BLaER1 (cell line): ENCODE measurements around the gene RYR1.
"Not testable (repeated sequence)": the region's sequence is repeated elsewhere in the genome, so short reads cannot be mapped to it uniquely, and the experiment has no call there.

Source experiments
- H3K27ac ChIP-seq: shearing (Covaris generic); formaldehyde crosslinking; 2 replicates; pipeline ENCODE4 v1.8.1; 2022
- H3K27me3 ChIP-seq: shearing (Covaris generic); formaldehyde crosslinking; 2 replicates; pipeline ENCODE4 v1.8.1; 2022
- H3K36me3 ChIP-seq: shearing (Covaris generic); formaldehyde crosslinking; 2 replicates; pipeline ENCODE4 v1.8.1; 2022
- H3K4me1 ChIP-seq: shearing (Covaris generic); formaldehyde crosslinking; 2 replicates; pipeline ENCODE4 v1.8.1; 2022
- H3K4me2 ChIP-seq: shearing (Covaris generic); formaldehyde crosslinking; 2 replicates; pipeline ENCODE4 v1.8.1; 2022
- H3K4me3 ChIP-seq: shearing (Covaris generic); formaldehyde crosslinking; 2 replicates; pipeline ENCODE4 v1.8.1; 2022
- H3K9ac ChIP-seq: shearing (Covaris generic); formaldehyde crosslinking; 2 replicates; pipeline ENCODE4 v1.8.1; 2022
- H3K9me3 ChIP-seq: shearing (Covaris generic); formaldehyde crosslinking; 2 replicates; pipeline ENCODE4 v1.8.1; 2022
- H4K20me1 ChIP-seq: shearing (Covaris generic); formaldehyde crosslinking; 2 replicates; pipeline ENCODE4 v1.8.1; 2022
- Cebpa-rat ChIP-seq: shearing (Covaris generic); IDR thresholded peaks from 2 replicates; pipeline ENCODE4 v1.8.1; 2022

The RYR1 gene

DNA sequence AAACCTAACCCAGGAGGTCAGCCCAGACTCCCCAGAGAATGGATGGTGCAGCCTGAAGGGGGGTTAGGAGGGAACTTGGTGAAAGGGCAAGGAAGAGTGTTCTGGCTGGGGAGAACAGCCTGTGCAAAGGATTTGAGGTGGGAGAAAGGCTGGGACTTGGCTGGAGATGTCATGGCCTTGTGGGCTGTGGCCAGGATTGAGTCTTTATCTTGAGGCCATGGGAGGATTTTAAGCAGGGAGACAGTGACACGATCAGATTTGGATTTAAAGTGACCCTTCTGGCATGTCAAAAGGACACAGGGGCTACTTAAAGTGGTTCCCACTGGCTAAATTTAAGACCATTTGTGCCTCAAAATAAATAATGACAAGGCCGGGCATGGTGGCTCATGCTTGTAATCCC, 154.6 kb downstream of the RYR1 start:
- Histone ChIP-seq H3K27me3 (no peaks in the 10 kb centered on the region), H3K9me3 (no peaks in the 10 kb centered on the region), H3K4me1 (peaks cover 5% of the 10 kb centered on the region; the same call in 1 of the 2 replicates), H3K9ac (no peak overlapping the region), H3K36me3 (peaks cover 43% of the 10 kb centered on the region), H4K20me1 (no peaks in the 10 kb centered on the region), H3K27ac (no peak overlapping the region), H3K4me2 (no peak overlapping the region), H3K4me3 (no peak overlapping the region)
- TF ChIP-seq Cebpa-rat = no peak

DNA sequence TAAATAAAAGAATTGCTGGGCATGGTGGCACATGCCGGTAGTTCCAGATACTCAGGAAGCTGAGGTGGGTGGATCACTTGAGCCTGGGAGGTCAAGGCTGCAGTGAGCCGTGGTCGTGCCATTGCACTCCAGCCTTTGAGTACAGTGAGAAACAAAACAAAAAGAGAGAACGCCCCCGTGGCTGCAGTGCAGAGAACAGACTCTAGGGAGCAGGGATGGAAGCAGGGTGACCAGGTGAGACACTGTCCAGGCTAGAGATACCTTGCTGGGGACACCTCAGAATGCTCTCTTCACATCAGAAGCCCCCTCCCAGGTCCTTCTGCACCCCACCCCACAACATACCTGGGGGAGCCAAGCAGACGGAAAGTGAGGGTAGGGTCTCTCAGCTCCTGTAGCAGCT, 159.4 kb downstream of the RYR1 start:
- no peak overlapping the region for H3K4me2 ChIP-seq
- H3K4me1 ChIP-seq = no peaks in the 10 kb centered on the region
- H3K27me3 ChIP-seq = no peaks in the 10 kb centered on the region
- H3K4me3 ChIP-seq = no peak overlapping the region
- no peak overlapping the region for H3K27ac ChIP-seq
- H3K9me3 ChIP-seq = no peaks in the 10 kb centered on the region
- no peak for TF ChIP-seq Cebpa-rat
- no peak overlapping the region for H3K9ac ChIP-seq
- peaks cover 78% of the 10 kb centered on the region for H3K36me3 ChIP-seq
- no peaks in the 10 kb centered on the region for H4K20me1 ChIP-seq

DNA sequence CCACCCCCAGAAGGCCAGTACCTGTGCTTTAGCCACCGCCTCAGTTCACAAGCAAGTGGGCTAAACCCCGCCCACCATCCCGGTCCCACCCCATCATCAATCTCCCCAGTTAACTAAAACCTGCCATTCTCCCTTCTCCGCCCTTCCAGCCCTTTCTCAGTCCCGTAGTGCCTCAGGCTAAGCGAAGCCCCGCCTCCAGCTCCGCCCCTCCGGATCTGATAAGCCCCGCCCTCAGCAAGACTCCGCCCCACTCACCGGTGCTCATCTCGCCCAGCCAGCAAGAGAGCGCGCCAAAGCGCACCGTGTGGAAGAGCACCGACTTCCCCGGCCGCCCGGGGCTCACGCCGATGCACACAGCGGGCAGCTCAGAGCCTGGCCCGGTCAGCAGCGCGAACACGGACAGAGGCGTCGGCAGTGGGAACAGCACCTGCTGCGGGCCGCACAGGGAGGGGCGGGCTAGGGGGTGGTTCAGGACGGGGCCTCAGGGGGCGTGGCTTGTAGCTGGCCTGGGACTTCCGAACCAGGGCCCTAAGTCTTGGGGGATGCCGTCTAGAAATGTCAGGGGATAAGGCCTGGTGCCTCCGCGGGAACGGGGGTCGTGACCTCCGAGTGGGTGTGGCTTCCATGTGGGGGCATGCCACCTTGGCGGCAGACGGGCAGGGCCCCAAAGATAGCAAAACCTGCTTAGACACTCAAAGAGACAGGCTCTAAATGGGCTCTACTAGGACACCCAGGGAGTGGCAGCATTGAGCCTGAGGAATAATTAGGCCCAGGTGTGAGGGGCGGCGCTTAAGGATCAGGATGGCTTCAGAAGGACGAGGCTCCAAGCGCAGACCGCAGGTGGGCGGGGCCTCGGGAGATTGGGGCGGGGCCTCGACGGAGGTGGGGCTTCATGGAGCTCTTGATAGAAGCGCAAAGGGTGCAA, 162.8 kb downstream of the RYR1 start:
- Histone ChIP-seq H3K4me2 (no peak overlapping the region), H3K4me1 (no peaks in the 10 kb centered on the region), H3K9ac (no peak overlapping the region), H3K27ac (no peak overlapping the region), H3K36me3 (peaks cover 83% of the 10 kb centered on the region), H3K27me3 (no peaks in the 10 kb centered on the region), H3K4me3 (no peak overlapping the region), H4K20me1 (no peaks in the 10 kb centered on the region), H3K9me3 (no peaks in the 10 kb centered on the region)
- TF ChIP-seq Cebpa-rat = no peak

DNA sequence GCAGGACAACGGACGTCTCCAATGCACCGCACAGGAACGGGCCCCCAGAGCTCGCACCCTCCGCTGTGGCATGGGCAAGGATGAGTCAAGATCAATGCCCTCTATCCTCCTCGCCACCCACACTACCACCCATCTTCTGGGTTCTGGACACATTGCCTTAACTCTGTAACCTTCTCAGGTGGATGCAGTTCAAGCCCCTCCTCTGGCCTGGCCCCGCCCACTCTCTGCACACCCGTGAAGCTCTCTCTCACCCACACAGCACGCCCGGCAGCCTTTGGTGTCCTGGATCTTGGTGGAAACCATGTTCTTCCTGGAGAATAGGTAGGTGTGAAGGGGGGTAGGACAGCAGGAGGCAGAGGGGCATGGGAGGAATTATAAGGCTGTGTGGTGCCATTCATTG, 163.6 kb downstream of the RYR1 start:
- H3K4me1 ChIP-seq = no peaks in the 10 kb centered on the region
- H3K27me3 ChIP-seq = no peaks in the 10 kb centered on the region
- no peak overlapping the region for H3K4me2 ChIP-seq
- no peaks in the 10 kb centered on the region for H4K20me1 ChIP-seq
- H3K4me3 ChIP-seq = no peak overlapping the region
- no peak for TF ChIP-seq Cebpa-rat
- H3K36me3 ChIP-seq = peaks cover 84% of the 10 kb centered on the region
- no peak overlapping the region for H3K27ac ChIP-seq
- no peaks in the 10 kb centered on the region for H3K9me3 ChIP-seq
- no peak overlapping the region for H3K9ac ChIP-seq

DNA sequence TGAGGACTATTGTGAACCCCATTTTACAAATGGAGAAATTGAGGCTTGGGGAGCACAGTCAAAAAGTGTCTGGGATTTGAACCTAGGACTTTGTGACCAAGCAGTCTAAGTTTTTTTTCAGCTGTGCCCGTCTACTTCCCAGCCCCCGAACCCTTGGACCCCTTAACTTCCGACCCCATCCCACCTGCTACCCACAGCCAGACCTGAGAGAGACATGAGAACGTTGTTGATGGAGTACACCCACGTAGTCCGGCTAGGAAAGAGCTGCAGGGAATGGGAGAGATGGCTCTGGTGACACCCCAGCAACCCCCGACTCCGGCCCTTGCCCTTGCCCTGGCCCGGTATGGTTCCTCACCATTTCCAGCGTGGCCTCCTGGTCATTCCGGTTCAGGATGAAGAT, 166.2 kb downstream of the RYR1 start:
- Histone ChIP-seq H3K27ac (no peak overlapping the region), H4K20me1 (no peaks in the 10 kb centered on the region), H3K27me3 (no peaks in the 10 kb centered on the region), H3K4me2 (no peak overlapping the region), H3K36me3 (peaks cover 70% of the 10 kb centered on the region), H3K9me3 (no peaks in the 10 kb centered on the region), H3K9ac (no peak overlapping the region), H3K4me1 (no peaks in the 10 kb centered on the region), H3K4me3 (no peak overlapping the region)
- no peak for TF ChIP-seq Cebpa-rat

DNA sequence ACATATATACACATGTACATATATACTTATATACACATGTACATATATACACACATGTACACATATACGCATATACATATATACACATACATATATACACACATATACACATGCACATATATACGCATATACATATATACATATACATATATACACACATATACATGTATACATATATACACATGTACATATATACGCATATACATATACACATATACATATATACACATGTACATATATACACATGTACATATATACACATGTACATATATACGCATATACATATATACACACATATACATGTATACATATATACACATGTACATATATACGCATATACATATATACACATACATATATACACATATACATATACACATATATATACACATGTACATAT, 169.4 kb downstream of the RYR1 start:
- H3K36me3 ChIP-seq = peaks cover 66% of the 10 kb centered on the region
- H3K4me2 ChIP-seq, H3K27me3 ChIP-seq, H3K9ac ChIP-seq, H4K20me1 ChIP-seq, H3K4me1 ChIP-seq, H3K4me3 ChIP-seq, H3K9me3 ChIP-seq, H3K27ac ChIP-seq: not testable (repeated sequence)

DNA sequence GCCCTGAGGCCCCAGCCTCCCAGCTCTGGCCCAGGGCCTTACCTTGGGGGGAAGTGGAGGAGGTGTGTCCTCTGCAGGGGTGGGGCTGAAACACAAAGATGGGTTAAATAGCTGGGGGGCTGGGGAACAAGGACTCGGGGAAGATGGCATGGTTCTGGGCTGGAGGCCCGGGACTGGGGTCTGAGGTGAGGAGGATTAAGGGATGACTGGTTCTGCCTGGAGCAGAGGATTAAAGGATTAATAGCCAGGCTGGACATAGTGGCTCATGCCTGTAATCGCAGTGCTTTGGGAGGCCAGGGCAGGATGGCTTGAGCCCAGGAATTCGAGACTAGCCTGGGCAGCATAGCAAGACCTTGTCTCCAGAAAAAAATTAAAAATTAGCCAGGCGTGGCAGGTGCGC, 172.6 kb downstream of the RYR1 start:
- Histone ChIP-seq H3K36me3 (peaks cover 77% of the 10 kb centered on the region), H3K27ac (no peak overlapping the region), H3K4me2 (no peak overlapping the region), H3K9me3 (no peaks in the 10 kb centered on the region), H4K20me1 (no peaks in the 10 kb centered on the region), H3K27me3 (no peaks in the 10 kb centered on the region), H3K4me3 (no peak overlapping the region), H3K9ac (no peak overlapping the region), H3K4me1 (no peaks in the 10 kb centered on the region)
- no peak for TF ChIP-seq Cebpa-rat

DNA sequence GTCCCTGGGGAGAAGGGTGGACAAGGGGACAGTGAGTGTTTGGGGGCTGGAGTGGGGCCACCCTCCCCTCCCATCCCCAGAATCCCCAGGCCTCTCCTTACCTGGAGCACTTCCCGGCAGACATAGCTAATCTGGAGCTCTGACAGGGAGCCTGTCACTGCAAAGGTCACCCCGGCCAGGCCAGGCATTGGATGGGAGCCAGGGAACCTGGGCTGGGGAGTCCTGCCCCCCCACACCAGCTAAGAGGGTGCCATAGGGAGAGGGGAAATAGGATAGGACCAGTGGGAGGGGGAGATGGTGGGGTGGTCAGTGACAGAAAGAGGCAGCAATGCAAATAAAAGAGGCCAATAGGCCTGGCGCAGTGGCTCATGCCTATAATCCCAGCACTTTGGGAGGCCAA, 180.8 kb downstream of the RYR1 start:
- Histone ChIP-seq H3K36me3 (peaks cover 51% of the 10 kb centered on the region), H4K20me1 (peaks cover 2% of the 10 kb centered on the region; the same call in 1 of the 2 replicates), H3K9me3 (no peaks in the 10 kb centered on the region), H3K4me2 (no peak overlapping the region), H3K27me3 (no peaks in the 10 kb centered on the region), H3K27ac (no peak overlapping the region), H3K9ac (no peak overlapping the region), H3K4me1 (peaks cover 29% of the 10 kb centered on the region), H3K4me3 (no peak overlapping the region)
- TF ChIP-seq Cebpa-rat = no peak

DNA sequence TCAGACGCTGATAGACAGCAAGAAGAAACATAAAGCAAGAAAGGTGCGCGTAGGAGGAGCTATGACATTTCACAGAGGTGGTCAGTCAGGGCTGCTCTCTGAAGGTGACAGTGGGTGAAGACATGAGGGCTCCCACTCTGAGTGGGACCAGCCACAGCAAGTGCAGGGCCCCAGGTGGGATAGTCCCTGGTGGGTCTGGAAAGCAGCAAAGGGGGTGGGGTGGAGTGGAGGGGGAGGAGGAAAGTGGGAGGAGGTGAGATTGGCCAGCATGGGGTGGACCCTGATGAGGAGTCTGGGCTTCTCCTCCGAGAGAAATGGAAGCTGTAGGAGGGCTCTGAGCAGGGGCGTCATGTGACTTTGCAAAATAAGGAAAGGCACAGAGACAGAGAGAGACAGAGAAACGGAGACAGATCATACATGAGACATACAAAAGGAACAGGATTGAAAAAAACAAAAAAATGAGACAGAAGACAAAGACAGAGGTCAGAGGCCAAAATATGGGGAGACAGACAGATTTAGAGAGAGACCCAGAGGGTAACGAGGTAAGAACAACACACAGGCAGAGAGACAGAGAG, 181.6 kb downstream of the RYR1 start:
- H3K36me3 ChIP-seq = peaks cover 46% of the 10 kb centered on the region
- TF ChIP-seq Cebpa-rat = no peak
- H3K9ac ChIP-seq = no peak overlapping the region
- no peaks in the 10 kb centered on the region for H3K9me3 ChIP-seq
- no peak overlapping the region; the same call in 1 of the 2 replicates for H3K4me2 ChIP-seq
- no peak overlapping the region for H3K27ac ChIP-seq
- H3K27me3 ChIP-seq = no peaks in the 10 kb centered on the region
- peaks cover 36% of the 10 kb centered on the region for H3K4me1 ChIP-seq
- H3K4me3 ChIP-seq = no peak overlapping the region
- peaks cover 10% of the 10 kb centered on the region for H4K20me1 ChIP-seq

DNA sequence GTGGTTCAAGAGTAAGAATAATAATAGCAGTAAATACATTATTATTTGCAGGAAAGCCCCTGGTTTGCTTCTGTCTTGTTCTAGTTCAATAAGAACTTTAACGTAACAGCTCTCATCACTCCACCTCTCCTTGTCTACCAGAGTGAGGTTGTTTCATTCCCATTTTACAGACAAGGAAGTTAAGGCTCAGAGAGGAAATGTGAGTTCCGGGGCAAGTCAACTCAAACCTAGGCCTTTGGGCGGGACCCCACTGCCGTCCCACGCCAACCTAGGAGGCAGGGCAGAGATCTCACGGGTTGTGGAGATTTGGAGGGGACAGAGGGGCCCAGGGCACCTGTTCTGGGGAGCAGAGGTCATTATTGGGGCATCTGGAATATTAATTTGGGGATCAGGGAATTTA, 182.8 kb downstream of the RYR1 start:
- Histone ChIP-seq H3K36me3 (peaks cover 47% of the 10 kb centered on the region), H3K27me3 (no peaks in the 10 kb centered on the region), H3K4me1 (peaks cover 40% of the 10 kb centered on the region), H3K4me2 (peak overlapping the region; percentile 97), H4K20me1 (peaks cover 18% of the 10 kb centered on the region), H3K27ac (peak overlapping the region; percentile 91; the same call in 1 of the 2 replicates), H3K9ac (no peak overlapping the region), H3K4me3 (no peak overlapping the region), H3K9me3 (no peaks in the 10 kb centered on the region)
- no peak for TF ChIP-seq Cebpa-rat
